Measurements from ENCODE around the gene SYT1.

DNA sequence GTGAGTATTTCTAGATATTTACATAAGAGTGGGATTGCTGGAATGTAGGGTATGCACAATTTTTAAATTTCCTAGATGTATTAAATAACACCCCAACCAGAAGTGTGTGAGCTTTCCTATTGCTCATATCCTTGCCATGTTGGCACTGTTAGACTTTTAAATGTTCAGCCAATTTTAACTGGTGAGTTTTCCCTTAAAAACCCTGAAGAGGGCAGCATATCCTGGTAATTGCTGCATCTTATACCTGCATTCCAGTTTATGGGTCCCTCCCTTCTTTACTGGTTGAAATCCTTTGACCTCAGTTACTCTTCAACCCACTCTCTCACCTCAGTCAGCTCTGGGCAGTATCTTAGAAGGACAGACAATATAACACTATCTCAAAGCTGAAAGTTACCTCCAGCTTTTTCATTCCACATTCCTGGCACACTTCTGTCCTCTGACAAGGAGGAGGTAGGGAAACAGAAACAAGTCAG, 555.6 kb downstream of the SYT1 start:
- TF ChIP-seq, protein P1, sequence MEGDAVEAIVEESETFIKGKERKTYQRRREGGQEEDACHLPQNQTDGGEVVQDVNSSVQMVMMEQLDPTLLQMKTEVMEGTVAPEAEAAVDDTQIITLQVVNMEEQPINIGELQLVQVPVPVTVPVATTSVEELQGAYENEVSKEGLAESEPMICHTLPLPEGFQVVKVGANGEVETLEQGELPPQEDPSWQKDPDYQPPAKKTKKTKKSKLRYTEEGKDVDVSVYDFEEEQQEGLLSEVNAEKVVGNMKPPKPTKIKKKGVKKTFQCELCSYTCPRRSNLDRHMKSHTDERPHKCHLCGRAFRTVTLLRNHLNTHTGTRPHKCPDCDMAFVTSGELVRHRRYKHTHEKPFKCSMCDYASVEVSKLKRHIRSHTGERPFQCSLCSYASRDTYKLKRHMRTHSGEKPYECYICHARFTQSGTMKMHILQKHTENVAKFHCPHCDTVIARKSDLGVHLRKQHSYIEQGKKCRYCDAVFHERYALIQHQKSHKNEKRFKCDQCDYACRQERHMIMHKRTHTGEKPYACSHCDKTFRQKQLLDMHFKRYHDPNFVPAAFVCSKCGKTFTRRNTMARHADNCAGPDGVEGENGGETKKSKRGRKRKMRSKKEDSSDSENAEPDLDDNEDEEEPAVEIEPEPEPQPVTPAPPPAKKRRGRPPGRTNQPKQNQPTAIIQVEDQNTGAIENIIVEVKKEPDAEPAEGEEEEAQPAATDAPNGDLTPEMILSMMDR (IDR thresholded peaks at IDR 0.05), result no peak
- no peak for TF ChIP-seq EZH2 (IDR thresholded peaks at IDR 0.05; ENCODE audit: borderline replicate concordance, insufficient read depth, low read depth, low read length, poor library complexity, severe bottlenecking)

All from B cell (primary cell).